Muscle of back (tissue), 13 donors: ENCODE measurements around the gene ARRB2. TPM values are rescaled to one million over a fixed set of nuclear protein-coding genes. Genes with fewer than 3 reads are reported as not detected.
"Not testable (repeated sequence)": the region's sequence is repeated elsewhere in the genome, so short reads cannot be mapped to it uniquely, and the experiment has no call there.

ENCODE experiments used
- DNase-seq, 3 donors: peaks; one replicate each; pipeline versions ENCODE4 v3.0.0 to v3.0.0-alpha.2; 2013
- long read RNA-seq, 9 donors: transcript quantifications; one replicate each; lab custom pipeline, GENCODE V29; 2026
- polyA plus RNA-seq, 10 donors: library from polyadenylated mRNA; unstranded; fragments of 120-200 nt; gene quantifications; one replicate each; pipeline ENCODE4 v1.2.1, GENCODE V29; 2013; ENCODE audit not compliant: insufficient read length in 10 of 10

The ARRB2 gene
- 10 to 100 TPM; 17.8 to 25.8 (median 20.3) TPM for polyA plus RNA-seq
- long read RNA-seq, donor 1, partial matches to known transcripts, result 0 of 3 reads
- long read RNA-seq, donor 1, other reads (novel, unspliced or antisense), result 0 of 3 reads
- long read RNA-seq, donor 2, partial matches to known transcripts, result 0 of 2 reads
- long read RNA-seq, donor 2, other reads (novel, unspliced or antisense), result 0 of 2 reads
- long read RNA-seq, donor 3, result 0 reads
- long read RNA-seq, donor 4, partial matches to known transcripts, result 0 of 5 reads
- long read RNA-seq, donor 4, other reads (novel, unspliced or antisense), result 0 of 5 reads
- long read RNA-seq, donor 5, partial matches to known transcripts, result 0 of 7 reads
- long read RNA-seq, donor 5, other reads (novel, unspliced or antisense), result 0 of 7 reads
- long read RNA-seq, donor 6, partial matches to known transcripts, result 0 of 5 reads
- long read RNA-seq, donor 6, other reads (novel, unspliced or antisense), result 0 of 5 reads
- long read RNA-seq, donor 7, partial matches to known transcripts, result 0 of 3 reads
- long read RNA-seq, donor 7, other reads (novel, unspliced or antisense), result 0 of 3 reads
- long read RNA-seq, donor 8, partial matches to known transcripts, result 0 of 2 reads
- long read RNA-seq, donor 8, other reads (novel, unspliced or antisense), result 0 of 2 reads
- long read RNA-seq, donor 9, partial matches to known transcripts, result 0 of 1 reads
- long read RNA-seq, donor 9, other reads (novel, unspliced or antisense), result 0 of 1 reads

DNA sequence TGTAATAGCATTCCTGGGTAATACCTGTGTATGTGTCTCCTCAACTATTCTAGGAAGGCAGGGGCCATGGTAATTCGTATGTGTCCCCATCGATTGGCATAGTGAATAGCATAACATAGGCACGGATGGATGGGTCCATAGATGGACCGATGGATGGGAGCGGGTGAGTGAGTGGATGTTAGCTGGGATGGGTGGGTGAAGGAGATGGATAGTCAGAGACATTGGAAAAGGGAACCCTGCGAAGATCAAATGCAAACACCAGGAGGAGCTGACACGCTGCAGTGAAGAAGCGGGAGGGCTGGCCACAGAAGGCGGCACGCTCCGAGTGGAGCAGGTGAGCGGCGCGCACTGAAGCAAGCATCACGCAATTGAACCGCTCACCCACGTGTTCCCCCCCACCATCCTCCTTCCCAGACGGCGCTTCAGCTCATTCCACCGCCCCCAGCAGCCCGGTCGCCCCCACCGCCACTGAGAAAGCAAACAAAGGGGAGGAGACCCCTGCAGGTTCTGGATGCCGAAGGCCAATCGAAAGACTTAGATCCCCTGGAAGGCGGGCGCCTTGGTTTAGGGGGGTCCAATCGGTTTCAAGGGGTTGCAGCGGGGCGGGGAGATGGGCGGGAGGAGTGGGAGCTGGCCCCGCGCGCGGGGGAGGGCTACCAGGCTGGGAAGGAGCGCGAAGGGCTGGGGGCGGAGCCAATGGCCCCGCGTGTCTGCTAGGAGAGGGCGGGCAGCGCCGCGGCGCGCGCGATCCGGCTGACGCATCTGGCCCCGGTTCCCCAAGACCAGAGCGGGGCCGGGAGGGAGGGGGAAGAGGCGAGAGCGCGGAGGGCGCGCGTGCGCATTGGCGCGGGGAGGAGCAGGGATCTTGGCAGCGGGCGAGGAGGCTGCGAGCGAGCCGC lies at the start of gene ARRB2:
Gene ARRB2 (plus strand): TSS at position 839 of the 899 bp plus-strand sequence. CDS start 90 bp downstream, outside the sequence.
- peak; percentile 98 to 100 (median 100) for DNase-seq

DNA sequence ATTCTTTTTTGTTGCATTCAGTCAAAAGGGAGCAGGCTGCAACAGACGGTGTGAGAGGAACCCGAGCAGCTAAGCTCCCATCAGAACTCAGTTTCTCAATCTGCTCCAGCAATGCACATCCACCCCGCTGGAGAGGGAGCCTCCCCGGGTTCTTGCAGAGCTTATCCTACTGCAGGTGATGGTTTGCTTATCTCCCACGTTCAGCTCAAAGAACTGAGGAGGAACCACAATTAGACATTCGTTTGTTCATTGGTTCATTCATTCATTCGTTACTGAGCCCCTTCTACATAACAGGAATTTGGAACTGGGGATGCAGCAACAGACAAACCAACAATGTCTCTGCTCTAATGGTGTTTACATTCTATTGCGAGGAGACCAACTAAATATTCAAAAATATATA lies 46.7 kb upstream of the ARRB2 start:
- DNase-seq, result no peak

DNA sequence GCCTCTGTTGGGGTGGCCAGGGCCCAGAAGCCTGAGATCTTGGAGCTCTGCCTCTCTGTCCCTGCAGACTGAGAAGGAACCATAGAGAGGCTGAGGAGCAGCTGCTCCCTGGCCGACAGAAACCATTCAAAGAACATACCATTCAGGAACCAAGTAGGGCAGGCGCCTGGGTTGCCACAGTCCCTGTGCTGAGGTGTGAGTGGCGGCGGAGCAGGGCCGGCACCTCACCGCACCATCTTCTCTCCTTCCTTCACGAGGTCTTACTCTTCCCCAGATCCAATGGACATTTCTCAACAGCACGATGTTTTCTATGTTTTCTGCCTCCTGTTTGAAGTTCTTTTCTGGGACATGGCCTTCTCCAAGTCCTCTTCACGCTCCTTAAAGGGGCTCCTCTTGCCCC lies 46.2 kb upstream of the ARRB2 start:
- DNase-seq, result no peak

DNA sequence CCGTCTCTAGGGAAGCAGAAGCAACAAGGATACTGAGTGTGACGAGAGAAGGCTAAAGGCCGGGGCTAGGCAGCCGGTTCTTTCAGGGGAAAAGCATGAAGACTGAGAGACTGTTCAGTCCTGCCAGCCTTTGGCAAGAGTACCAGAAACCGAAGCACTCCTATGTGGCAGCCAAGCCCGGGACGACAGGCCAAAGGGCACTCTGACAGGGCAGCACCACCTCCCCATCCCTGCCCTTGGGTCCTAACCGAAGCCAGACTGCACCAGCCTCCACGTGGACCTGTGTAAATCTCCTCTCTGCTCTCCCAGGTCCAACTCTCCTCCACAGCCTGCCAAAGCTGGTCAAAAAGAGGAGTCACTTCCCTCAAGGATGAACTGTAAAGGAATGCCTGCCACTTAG lies 45.4 kb upstream of the ARRB2 start:
- DNase-seq, result no peak

DNA sequence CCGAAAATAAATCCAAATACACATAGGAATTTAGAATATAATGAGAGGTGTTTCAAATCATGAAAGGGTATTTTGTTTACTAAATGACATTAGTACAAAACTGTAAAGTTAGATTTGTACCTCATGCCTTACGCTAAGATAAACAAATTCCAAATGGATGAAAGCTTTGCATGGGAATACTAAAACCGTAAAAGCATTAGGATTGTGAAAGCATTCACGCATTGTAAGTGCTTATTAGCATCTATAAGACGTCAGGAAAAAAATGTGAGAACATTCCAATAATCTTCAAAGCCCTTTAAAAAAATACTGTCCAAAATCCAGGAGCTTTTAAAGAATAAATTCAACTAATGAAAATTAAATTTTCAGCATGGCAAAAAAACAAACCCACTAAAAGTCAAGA lies 44.1 kb upstream of the ARRB2 start:
- no peak for DNase-seq

DNA sequence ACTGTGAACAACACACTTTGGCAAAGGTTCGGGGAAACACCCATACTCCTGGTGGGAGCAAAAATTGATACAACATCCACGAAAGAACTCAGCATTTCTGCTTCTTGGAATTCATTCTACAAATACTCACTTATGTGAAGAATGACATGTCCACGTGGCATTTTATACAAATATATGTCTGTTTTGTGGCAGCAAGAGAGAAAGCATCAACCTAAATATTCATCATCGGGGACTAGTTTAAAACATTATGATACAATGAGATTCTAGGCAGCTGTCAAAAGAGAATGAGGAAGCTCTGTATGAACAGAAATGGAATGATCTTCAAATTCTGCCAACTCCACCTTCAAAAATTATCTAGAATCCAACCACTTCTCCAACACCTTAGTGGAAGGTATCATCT lies 43.3 kb upstream of the ARRB2 start:
- no peak for DNase-seq

DNA sequence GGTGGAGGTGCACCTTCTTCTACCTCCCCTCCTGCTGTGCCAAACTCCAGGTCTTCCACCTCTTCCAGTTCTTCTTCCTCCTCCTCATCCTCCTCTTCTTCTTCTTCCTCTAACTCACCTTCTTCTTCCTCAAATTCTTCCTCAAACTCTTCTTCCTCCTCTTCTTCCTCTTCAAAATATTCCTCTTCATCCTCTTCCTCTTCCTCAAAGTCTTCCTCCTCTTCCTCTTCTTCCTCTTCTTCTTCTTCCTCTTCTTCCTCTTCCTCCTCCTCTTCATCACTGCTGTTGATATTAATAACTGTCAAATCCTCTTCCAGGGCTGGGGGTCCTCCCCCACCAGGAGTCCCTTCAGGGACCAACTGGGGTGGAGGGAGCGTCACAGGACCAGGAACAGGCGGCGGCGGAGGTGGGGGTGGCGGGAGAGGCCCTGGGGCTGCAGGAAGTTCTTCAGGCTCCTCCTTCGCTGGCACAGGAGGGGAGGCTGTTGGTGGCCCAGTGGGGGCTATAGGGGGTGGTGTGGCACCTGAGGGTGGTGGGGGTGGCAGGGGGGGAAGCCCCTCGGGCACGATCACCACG lies 38.3 kb upstream of the ARRB2 start:
- DNase-seq, result no peak

DNA sequence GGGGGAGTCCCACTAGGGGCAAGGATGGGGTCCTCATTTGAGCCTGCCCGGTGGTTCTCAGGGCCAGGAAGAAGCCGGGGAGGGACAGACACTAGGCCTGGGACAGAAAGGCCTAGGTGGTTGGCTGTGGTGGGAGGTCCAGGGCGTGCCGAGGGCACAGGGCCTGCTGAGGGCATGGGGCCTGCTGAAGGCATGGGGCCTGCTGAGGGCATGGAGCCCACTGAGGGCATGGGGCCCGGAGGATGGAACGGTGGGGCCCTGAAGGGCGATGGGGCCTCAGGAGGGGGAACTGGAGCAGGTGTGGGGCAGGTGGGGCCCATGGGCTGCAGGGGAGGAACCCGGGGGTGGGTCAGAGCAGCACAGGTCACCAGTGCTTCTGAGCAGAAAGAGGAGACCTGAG lies 37.7 kb upstream of the ARRB2 start:
- DNase-seq, result no peak

DNA sequence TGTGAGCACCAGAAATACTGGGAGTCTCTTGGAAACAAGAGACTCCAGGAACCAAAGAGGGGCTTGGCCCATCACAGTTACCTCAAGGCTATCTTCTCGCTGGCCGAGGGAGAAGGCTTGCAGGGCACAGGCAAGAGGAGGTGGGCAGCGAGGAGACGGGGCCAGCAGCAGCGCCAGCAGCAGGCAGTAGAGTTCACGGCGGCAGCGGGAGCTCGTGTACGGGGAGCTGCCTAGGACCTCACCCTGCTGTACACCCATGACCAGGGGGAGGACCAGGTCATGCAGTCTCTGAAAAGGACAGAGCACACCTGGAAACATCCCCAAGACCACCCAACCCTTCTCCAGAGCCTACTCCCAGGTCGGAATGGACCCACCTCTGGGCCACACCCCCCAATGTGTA lies 37.3 kb upstream of the ARRB2 start:
- no peak for DNase-seq

DNA sequence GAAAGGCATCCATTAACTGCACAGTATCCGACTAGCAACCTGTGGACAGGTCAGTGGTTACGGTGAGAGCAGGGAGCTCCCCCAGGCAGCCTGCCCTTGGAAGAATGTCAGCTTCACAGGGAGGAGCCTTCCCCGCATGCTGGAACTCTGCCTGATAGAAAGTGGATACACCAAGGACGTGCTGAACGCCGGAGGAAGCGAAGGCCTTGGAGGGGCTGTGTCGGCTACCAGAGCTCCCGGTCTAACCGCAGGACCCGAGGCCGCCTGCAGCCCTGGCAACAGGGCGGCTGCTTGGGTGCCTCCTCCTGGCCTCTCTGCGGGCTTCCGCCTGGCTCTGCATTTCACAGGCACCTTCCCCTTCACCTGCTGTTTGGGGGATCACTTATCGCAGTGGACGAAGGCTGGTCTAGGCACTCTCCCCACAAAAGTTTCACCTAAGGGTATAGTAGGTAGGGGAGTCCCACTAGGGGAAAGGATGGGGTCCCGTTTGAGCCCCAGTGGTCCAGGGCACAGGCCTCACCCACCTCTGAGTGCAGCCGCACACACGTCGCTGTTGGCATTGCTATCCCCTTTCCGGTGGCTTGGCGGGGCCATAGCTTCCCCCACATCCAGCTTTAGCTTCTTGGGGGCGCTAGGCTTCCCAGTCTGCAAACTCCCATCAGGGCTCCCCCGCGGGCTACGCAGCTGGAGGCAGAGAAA lies 36.3 kb upstream of the ARRB2 start:
- no peak for DNase-seq

DNA sequence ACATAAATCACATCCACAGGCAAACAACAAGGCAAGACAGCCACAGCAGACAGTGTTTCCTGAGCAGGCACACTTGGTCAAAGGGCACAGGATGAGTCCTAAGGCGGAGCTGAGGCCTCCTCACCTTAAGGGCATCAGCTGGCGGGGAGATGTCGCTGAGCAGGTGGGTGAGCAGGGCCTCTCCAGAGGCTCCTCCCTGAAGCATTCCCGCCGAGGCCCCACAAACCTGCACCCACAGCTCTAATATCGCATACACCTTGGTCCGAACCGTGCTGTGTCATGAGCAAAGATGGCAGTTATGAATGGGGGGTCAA lies 35.8 kb upstream of the ARRB2 start:
- no peak for DNase-seq

DNA sequence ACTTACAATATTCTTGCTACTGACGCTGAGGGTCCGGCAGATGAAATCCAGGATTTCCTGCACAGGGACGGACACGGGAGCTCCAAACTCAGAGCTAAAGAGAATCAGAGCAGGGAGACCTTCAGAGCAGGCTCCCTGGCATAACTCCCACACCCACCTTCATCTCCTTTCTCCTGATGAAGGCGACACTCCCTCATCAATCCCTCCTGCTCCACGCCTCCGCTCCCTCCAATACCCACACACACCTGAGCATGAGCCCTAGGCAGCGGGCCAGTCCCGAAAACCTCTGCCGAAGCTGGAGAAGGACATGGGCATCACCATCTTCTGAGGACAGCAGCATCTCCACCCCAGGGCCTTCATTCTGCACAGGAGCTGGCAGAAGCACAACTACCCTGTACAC lies 34.6 kb upstream of the ARRB2 start:
- no peak for DNase-seq

DNA sequence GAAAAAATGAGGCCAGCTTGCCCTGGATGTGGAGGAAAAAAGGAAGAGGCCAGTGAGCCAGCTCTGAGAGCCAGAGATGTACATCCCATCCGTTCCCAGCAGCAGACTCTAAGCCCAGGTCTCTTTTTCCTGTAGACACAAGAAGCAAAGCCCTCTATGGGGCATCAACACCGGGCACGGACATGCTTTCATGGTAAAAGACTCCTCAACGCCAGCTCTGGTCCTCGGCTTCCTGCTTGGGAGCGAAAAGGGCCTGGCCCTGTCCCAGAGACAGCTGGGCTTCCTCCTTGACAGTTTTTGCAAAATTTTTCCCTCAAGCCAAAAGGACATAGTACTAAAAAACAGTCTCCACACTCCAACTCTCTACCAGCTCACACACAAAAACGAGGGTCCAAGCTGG lies 33.6 kb upstream of the ARRB2 start:
- DNase-seq, result no peak

DNA sequence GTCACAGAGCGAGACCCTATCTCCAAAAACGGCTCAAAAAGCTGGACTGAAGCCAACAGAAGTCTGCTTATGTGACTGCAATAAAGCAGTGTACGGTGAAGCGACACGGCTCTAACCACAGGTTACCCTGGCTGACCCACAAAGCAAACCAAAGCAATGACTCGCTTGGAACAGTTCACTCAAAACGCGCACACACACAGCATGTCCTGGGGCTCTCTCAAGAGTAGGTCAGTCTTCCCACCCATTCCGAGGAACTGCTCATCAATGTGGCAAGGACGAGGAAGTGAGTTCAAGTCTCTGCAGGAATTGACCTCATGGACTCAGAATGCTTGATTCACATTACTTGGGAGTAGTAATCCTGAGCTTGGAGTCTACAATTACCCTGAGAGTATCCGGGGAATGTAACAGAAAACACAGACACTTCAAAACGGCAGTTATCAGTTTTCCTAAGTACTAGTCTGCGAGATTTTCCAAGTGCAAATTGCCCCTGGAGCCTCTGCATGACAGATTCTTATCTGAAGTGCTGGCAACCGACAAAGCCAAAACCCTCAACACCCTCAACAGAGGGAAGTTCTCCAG lies 31.9 kb upstream of the ARRB2 start:
- DNase-seq, result peak in 1 of 3 donors; percentile 32

DNA sequence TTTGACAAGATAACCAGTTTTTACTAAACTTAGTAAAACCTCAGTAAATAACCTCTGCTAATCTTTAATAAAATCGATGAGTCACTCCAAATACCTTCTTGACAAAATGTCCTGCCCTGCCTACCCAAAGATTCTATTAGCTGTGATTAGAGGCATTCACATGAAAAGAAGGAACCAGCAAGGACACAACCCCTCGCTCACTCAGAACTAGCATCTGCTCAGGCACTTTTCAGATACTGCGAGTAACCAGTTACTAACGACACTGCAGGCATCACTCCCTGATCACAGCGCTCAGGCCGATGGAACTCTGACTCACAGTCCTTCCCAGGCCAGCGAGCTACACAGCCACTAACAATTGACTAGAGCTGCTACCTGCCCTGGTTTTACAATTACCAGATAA lies 30.8 kb upstream of the ARRB2 start:
- no peak for DNase-seq

DNA sequence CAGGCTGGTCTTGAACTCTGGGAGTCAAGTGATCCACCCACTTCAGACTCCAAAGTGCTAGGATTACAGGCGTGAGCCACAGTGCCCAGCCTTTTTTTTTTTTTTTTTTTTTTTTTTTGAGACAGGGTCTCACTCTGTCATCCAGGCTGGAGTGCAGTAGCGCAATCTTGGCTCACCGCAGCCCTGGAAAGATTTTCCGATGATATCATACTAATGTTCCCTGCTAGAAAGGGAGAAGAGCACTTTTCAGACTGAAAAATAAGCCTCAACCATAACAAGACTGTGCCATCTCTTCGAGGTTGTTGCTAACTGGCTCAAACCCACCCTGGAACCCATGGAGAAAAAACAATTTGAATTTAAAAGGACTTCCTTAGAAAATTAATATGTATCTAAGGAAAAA lies 26.7 kb upstream of the ARRB2 start:
- DNase-seq, result peak in 2 of 3 donors; percentile 70 to 73

DNA sequence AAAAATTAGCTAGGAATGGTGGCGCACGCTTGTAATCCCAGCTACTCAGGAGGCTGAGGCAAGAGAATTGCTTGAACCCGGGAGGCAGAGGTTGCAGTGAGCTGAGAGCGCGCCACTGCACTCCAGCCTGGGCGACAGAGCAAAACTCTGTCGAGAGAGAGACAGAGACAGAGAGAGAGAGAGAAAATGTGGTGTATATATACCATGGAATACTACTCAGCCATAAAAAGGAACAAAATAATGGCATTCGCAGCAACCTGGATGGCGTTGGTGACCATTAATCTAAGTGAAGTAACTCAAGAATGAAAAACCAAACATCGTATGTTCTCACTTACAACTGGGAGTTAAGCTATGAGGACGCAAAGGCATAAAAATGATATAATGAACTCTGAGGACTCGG lies 20.6 kb upstream of the ARRB2 start:
- DNase-seq, result not testable (repeated sequence)

DNA sequence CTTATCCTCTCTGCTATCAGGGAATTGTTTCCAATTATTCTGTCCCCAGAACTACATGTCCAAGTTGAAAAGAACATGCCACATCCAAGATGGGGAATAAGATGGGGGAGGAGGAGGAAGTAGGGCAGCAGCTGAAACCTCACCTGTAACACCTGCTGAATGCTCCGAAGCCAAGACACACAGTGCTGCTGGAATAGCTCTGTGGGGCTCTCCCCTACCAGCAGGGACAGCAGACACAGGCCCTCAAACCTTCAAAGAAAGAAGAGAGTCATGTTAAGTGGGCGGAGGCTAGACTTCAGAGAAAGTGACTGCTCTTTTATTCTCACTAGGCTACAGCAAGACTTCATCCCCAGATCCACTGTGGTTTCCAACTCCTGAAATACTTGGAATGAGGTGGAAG lies 19.7 kb upstream of the ARRB2 start:
- no peak for DNase-seq

DNA sequence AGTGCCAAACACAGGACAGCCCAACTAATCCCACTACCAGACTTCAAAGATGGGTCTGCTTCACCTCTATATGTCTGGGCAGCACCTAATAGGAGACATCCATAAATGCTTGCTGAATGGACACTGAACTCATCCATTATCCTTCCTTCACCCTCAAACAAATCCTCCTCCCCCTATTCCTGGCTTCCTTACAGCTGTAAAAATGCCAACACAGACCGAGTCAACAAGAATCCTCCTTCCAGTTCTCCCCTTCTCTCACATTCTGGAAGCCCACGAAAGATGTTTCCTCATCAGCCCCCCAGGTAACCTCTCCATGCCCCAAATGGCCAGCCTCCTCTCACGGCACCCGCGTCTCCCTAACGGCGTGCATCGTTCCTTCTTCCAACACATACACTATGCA lies 18.7 kb upstream of the ARRB2 start:
- DNase-seq, result no peak

DNA sequence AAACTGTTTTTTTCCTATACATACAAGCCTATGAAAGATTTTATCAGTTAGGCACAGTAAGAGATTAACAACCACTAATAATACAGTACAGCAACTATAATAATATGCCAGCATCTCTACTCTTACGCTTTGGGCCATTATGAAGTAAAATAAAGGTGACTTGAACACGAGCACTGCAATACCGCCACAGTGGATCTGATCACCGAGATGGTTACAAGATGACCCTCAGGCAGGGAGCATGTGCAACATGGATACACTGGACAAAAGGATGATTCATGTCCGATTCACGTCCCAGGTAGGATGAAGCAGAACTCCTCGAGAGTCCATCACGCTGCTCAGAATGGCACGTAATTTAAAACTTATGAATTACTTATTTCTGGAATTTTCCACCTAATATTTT lies 17.0 kb upstream of the ARRB2 start:
- DNase-seq, result no peak

DNA sequence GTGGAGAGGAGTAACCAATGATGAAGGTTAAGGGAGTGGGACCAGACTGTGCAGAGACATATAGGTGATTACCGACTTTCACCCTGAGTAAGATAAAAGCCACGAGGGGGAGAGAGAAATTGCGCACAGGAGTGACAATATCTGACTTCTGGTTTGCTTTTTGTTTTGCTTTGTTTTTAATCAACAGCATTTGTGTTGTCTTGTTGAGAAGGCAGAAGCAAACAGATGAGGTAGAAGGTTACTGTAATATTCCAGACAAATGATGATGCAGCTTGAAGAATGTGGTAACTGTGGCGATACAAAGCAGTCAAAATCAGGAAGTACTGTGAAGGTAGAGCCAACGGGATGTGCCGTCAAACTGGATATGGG lies 14.0 kb upstream of the ARRB2 start:
- DNase-seq, result no peak
